A204.1 (cell line): Measurements from ENCODE around the gene SLC22A23.

Experiments used
- FAIRE-seq: peaks from 2 replicates; lab custom pipeline; 2012; peaks lifted over from hg19 to GRCh38; lab: Jason Lieb, UNC

The SLC22A23 gene

DNA sequence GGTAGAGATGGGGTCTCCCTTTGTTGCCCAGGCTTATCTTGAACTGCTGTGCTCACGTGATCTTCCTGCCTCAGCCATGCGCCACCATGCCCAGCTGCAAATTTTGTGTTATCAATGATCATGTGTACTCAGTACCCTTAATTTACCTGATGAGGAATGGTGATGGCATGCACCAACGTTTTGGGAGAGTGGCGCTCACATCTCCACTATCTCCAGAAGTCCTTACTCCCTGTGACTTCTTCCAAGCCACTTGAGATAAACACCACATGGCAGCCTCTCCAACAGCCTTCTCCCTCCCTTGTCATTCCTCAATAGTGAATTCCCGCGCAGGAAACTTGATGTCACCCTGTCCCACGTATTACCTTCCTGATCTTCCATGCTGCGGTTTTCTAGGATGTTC, 140.0 kb downstream of the SLC22A23 start:
- no peak for FAIRE-seq

DNA sequence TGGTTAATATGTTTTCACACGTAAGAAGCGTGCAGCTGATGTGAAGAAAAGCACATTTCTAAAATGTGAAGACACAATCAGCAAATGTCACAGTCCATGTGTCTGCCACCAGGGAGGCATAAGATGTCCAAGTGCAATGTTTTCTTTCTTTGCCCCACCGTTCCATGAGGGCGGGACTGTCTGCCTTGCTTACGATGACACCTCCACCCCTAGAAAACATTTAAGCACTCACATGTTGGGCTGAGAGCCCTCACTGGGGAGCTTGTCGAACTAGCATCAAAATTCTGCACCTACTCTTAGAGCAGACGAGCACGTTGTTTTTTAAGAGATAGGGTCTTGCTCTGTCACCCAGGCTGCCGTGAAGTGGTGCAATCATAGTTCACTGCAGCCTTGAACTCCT, 140.5 kb downstream of the SLC22A23 start:
- no peak for FAIRE-seq

DNA sequence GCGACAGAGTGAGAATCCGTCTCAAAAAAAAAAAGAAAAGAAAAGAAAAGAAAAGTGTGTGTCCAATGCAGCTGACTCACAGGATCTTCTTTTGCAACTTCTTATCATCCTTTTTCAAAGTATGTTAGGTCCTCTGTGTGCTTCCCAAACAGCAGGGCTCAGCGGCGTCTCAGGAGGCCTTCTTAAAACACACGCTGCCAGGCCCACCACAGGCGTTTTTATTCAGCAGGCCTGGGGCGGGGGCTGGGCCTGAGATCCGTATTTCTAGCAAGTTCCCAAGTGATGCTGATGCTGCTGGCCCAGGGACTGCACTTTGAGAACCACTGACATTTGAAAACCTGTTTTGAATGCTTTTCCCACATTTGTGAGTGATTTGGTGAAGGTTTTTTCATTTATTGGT, 141.0 kb downstream of the SLC22A23 start:
- no peak for FAIRE-seq

DNA sequence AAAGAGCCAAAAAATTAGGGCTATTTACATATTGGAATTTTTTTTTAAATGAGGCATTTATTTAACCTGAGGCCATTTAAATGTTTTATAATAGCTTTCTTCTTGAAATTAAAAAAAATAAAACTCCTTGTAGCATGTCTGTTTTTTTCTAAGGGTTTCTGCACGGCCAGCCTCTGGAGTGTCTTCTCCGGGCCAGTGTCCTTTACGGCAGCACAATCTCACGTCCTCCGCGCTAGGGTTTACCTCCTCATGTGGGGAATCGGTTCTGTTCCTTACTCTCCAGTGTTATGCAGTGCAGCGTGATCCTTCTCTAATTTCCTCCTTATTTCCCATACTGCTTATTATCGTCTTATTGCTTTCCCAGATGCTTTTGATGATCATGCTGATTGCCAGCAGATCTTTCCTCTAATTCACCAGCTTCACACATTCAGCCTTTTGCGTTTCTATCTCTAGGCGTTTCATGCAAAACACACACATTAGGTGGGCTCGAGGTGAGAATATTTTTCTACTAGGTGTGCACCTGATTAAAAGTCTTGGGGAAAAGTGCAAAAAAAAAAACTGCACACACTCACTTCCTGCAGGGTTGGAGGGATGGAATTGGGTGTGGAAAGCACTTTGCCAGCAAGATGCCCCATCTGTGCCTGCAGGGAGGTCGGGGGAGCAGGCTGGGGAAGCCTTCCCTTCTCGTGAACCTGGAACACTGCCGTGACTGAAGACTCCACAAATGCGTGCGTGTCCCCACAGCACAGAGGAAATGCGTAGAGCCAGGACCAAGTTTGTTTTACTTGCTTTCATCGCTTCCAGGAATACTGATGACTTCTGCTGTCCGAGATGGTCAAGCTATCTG, 142.0 kb downstream of the SLC22A23 start:
- no peak for FAIRE-seq

DNA sequence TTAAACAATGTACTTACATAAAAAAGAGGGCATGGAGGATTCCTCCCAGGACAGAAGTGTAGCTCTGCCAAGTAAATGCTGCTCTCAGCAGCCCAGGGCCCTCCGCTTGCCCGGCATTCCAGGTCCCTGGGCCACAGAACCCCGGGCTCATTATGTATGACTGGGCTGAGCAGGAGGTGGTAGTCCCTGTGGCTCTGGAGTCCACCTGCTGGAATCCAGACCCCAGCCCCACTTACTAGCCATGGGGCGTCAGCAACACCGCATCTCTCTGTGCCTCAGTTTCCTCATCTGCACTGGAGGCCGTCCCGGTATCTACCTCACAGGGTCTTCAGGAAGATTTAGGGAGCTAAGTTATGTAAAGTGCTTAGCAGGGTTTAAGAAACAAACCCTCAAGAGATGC, 142.7 kb downstream of the SLC22A23 start:
- no peak for FAIRE-seq

DNA sequence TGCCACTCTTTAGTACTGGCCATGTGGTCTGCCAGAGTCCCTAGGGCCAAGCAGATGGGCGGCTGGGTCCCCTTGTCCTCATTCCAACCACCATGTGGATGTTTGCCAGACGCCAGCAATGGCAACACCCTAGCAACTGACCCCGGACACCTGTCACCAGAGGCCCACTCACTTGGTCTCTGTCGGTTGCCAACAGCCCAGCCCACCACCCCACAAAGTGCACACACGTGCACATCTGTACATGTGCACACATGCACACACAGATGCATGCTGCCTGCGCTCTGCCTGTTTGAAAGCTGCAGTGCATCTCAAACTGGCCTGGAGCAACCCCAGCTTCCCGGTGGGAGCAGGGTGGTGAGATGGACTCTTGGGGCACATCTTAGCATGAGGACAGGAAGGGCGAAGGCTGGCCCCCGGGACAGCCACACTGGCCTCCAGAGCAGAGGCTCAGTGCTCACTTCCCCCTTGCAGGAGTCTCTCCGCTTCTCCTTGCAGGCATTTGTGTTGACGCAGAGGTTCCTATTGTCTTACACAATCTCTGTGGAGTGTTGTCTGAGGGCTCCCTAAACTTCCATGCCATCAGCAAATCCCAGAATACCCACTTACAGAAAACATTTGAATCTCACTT, 144.1 kb downstream of the SLC22A23 start:
- no peak for FAIRE-seq

DNA sequence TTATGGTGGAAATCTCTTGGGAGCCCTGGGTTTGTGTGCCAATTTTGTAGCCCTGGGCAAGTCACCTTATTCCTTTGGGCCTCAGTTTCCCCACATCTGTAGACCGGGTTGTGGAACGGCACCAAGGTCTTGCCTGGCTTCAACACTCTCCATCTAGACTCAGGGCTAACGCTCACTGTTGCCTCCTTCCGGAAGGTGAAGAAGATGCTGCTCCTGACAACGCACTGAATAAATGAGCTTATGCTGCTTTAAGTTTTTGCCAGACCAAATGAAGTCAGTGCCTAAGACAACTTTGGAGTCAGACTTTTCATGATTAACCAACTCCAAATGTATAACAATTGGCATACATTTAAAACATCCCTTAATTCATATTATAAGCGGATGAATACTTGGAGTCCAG, 145.0 kb downstream of the SLC22A23 start:
- no peak for FAIRE-seq

DNA sequence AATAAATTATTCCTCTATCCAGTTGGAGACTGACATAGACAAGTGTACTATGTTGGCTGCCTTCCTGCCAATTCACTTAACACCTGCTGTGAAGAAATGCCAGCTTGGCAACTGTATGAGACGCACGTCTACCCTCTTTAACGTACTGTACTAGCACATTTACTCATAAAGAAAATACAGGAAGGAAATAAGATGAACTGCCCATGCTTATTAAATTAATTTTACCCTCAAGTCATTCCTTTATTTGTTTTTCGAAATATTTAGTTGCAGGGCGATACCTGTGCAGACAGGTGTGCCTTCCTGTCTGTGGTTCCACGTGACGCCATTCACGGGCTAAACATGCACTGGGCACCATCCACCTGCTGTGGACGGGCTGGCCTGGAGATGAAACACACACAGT, 146.1 kb downstream of the SLC22A23 start:
- no peak for FAIRE-seq

DNA sequence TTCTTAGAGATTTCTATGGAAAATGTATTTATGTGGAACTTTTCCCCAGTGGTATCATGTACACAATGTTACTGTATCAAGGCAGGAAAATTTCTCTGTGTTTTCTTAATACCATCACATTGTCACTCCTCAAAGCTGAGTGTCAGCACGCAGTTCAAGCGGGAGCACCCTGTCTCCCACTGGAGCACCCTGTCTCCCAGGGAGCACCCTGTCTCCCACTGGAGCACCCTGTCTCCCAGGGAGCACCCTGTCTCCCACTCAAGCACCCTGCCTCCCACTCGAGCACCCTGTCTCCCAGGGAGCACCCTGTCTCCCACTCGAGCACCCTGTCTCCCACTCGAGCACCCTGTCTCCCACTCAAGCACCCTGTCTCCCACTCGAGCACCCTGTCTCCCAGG, 146.8 kb downstream of the SLC22A23 start:
- FAIRE-seq = no peak

DNA sequence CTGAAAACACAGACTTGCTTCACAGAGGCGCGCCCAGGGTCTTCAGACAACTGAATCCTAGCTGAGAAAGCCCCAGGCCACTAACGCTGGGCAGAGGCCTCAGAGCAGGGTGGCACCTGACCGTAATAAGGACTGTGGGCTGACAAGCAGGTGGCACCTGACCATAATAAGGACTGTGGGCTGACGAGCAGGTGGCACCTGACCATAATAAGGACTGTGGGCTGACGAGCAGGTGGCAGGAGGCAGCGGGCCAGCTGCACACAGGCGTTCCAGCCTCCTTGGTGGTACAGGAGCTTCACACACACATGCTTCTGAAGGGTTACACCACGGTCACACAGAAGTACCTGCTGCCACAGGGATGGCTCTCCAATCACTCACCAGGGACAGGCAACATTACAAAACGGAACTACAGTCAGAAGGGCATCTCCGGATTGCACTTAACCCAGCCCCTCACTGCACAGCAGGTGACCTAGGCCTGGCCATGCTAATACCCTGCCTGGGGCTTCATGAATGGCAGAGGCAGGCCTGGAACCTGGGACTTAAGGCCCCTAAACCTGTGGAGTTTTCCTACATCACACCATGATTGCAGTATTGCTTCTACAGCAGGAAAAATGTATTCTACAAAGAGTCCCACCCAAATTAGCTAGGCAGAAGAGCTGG, 147.3 kb downstream of the SLC22A23 start:
- FAIRE-seq = no peak

DNA sequence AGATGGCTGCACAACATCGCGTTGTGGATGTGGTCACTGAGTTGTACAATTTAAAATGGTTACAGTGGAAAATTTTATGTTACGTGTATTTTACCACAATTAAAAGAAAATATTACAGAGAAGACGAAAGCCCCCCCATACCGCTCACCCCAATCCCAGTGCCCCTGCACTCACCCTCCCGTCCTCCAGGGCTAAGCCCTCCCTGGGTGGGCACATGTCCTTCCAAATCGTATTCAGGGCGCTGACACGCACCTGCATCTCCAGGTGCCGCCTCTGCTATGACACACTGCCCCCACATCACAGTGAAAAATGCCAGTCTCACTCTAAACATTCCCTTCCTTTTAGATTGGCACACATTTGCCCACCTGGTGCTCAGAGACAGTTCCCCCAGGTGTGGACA, 148.7 kb downstream of the SLC22A23 start:
- no peak for FAIRE-seq

DNA sequence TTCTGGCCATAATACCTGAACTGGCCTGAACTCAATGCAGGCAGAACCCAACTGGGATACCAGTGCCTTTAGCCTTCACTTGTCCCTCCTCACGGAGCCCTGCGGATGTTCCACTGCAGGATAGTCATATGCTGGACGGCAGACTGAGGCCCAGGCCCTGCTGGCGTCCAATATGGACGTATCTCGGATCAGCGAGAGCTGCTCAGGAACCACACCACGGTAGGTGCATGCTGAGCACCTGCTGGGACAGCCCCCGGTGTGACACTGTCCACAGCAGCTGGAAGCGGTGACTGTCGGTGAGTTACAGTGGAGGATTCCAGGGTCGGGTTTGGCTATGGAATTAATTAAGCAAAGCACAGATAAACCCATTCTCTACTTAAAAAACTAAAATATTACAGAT, 149.4 kb downstream of the SLC22A23 start:
- no peak for FAIRE-seq

DNA sequence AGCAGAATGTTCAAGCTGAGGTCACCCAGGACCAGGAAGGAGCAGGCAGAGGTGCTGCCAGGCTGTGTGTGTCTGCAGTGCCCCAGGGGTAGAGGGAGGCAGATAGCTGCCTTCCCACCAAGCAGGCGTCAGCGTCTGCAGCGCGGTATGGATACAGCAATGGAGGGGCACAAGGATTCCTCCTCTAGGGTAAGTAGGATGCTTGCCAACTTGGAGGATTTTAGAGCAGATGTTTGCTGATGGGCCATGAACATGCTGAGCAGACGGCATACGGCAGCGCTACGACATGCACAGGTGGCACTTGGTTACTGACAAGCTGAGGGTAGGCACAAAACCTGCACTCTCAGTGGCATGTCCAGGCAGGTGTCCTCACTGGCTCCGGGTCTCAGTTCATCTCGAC, 150.0 kb downstream of the SLC22A23 start:
- FAIRE-seq = no peak

DNA sequence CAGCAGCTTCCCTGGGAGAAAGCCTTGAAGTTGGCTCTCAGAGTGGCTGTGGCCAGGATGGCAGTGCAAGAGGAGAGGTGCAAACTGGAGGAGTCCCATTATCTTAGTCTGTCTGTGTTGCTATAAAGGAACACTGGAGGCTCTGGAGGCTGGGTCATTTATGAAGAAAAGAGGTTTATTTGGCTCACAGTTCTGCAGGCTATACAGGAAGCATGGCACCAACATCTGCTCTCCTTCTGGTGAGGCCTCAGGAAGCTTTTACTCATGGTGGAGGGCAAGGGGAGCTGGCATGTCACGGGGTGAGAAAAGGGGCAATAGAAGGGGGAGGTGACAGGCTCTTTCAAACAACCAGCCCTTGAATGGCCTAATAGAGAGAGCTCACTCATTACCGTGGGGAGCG, 151.0 kb downstream of the SLC22A23 start:
- FAIRE-seq = no peak

DNA sequence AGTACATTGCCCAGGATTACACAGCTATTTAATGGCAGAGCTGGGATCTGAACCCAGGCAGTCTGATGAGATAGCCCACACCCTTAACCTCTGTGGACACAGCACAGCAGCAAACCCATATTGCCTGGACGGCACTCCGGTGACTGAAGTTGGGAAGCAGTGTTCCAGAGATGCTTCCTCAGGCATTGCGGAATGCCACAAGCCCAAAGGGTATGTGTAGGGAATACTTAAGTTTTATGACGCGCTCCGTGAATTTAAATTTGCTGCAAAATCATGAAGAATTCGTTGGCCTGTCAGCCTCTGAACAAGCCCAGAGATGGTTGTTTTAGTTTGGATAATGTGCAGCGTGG, 151.7 kb downstream of the SLC22A23 start:
- no peak for FAIRE-seq

DNA sequence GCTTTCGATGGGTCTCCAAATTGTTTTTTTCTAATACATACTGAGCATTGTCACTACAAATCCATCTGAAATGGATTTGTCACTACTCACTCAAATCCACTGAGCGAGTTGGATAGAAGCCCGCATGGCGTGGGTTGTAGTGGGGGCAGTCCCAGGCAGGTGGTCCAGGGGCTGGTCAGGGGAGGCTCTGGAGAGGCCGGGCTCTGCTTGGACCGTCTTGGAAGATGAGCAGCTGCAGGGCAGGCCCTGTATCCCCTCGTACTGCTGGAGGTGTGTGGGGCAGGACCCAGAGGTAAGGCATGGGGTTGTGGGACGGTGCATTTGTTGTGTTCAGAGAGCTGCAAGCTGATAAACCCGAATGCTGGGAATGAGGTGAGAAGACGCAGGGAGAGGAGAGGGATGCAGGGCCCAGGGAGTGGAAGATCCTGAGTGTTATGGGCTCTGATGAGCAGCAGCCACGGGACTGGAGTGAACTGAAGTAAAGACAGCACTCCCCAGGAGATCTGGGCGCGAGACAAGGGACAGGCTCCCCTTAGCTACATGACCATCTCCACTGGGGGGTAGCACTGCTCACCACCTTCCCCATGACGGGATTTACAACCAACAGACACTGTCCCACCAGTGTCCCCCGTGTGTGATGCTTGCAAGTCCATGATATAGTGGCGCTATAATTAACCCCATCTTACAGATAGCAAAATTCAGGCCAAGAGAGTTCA, 152.2 kb downstream of the SLC22A23 start:
- FAIRE-seq = no peak

DNA sequence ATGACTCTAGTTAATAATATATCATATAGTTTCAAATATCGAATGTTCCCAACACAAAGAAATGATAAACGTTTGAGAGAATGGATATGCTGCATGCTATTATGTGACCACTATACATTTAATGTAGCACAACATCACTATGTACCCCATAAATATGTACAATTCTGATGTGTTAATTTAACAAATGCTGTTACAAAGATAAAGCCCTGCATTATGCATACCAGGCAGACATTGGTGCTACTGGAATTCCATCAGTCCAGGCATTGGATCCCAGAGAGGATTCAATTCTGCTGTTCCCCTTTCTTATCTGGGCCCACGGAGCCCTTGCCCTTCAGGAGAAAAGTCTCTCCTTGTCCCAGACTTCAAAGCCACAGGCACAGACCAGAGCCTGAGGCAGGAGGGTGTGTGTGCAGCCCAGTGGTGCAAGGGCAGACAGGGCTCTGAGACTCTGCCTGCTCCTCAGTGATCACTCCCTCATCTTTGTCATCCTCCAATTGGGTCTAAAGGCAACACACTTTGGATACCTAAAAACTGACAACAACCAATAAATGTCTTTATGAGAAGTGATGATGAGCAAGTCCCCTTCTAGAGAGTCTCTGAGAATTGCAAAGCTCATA, 152.9 kb downstream of the SLC22A23 start:
- no peak for FAIRE-seq

DNA sequence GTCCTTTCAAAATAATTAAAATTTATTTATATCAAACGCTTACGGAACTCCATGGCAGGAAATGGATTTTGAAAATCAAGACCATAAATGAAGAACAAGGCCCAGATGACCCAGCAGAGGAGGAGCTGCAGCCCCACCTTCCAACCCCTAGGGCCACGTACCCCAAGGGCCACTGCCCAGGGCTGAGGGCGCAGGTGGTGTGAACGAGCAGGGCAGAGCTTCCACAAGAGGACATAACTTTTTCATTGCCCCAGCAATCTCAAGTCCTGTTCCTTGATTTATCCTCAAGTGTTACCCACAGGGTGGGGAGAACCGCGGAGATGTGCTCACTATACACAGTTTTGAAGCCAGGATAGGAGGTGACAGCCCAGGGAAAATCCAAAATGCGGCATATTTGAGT, 155.3 kb downstream of the SLC22A23 start:
- no peak for FAIRE-seq

DNA sequence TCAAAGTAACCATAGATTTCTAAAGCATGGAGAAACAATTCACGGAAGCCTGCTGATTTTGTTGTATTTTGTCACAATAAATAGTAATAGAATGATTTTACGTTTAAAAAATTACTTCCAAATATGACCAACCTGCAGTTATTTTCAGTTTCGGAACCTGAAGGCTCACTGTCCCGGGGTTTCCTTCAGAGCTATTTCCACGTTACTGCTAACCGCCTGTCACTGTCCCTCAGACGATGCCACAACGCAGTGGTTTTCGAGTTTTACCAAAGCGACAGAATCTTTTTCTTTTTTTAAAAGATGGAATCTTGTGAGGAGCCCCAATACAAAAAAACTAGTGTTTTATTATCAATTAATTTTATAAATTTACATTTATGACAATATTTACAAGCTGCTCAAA, 157.6 kb downstream of the SLC22A23 start:
- no peak for FAIRE-seq

DNA sequence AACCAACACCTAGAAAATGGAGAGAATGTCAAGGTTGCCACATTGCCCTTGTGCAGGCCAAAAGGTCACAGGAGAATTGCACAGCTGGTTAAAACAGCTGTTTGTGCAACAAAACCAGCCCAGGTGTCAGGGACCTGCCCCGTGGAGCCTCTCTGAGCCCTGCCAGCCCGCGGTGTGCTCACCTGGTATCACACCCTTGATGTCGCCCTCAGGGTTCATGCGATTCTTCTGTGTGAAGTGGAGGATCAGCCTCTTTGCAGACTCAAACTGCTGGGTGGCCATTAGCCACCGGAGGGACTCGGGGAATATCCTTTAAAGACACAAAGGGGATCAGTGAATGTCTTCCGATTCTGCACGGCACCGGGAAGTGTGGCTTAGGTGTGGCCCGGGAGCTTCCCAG, 158.9 kb downstream of the SLC22A23 start:
- FAIRE-seq = no peak

DNA sequence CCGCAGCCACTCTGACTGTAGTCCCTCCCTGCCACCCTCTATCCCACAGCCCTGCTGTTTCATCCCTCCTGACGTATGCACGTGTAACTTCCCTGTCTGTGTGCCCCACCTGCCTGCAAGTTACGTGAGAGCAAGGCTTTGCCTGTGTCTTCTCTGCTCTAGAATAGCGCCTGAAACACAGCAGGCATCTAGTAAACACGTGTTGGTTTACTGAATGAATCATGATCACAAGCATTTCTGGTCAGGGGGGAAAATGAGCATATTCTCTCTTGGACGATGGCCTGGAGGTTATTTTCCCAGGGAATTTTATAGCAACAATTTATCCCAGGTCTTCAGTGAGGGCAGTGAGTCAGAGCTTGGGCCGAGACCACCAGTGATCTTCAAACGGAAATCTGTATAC, 159.8 kb downstream of the SLC22A23 start:
- FAIRE-seq = no peak

DNA sequence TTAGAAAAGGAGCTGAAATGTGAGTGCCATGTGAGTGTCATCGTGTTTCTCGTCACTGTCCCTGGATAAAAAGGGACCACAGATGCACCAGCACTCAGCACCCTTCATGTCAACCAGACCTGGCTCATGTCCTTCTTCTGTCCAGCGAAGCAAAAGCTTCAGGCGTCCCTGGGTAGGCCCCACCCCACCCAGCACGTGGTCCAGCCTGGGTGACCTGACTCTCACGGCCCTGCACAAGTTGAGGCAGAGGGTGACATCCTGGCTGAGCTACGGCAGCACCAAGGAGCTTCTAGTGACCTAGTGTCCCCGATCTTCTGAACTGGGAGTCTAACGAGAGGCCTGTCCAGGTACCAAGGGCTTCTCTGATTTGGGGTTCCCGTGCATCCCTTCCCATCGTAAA, 160.3 kb downstream of the SLC22A23 start:
- no peak for FAIRE-seq

DNA sequence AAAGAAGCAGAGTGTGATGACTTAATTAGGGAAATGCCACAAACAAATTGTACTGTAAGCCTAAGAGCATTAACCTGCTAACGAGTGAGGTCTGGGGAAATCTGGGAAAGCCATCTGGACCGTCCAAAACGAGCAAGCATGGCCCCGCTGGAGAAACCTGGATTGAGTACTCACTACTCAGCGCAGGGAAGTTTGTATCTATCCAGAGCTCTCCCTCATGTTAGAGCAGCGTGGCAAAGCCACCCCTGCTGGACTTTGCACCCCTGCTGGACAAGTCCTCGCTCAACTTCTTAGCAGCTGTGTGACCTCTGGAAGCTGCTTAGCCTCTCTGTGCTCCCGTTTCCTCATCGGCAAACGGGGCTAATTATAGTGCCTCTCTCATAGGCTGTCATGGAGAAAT, 160.8 kb downstream of the SLC22A23 start:
- FAIRE-seq = no peak
